Nephron progenitor cell (in vitro differentiated cells): ENCODE results near the gene NCK2.

Source experiments
- DNase-seq: peaks from one replicate; pipeline ENCODE4 v3.0.0; 2021
- H3K27ac Mint-ChIP-seq: 2 replicates; pipeline ENCODE4 v1.8.0; 2021; ENCODE audit warnings: mild to moderate bottlenecking, moderate library complexity, mixed read lengths
- H3K27me3 Mint-ChIP-seq: 2 replicates; pipeline ENCODE4 v1.8.0; 2021; ENCODE audit warnings: mild to moderate bottlenecking, low read depth, mixed read lengths; ENCODE audit not compliant: poor library complexity
- H3K36me3 Mint-ChIP-seq: 2 replicates; pipeline ENCODE4 v1.8.0; 2021; ENCODE audit warnings: low read depth, mixed read lengths
- H3K4me1 Mint-ChIP-seq: 2 replicates; pipeline ENCODE4 v1.8.0; 2021; ENCODE audit warnings: mixed read lengths
- H3K4me3 Mint-ChIP-seq: 2 replicates; pipeline ENCODE4 v1.8.0; 2021; ENCODE audit warnings: mild to moderate bottlenecking, moderate library complexity, mixed read lengths
- H3K9me3 Mint-ChIP-seq: 2 replicates; pipeline ENCODE4 v1.8.0; 2021; ENCODE audit warnings: mild to moderate bottlenecking, moderate library complexity, mixed read lengths
- TF ChIP-seq, protein P1 (sequence below): fragments of 200-600 bp; sonication (generic); IDR thresholded peaks from 2 replicates; pipeline ENCODE4 v1.5.0; 2021; ENCODE audit warnings: antibody characterized with exemption

NCK2 gene

DNA sequence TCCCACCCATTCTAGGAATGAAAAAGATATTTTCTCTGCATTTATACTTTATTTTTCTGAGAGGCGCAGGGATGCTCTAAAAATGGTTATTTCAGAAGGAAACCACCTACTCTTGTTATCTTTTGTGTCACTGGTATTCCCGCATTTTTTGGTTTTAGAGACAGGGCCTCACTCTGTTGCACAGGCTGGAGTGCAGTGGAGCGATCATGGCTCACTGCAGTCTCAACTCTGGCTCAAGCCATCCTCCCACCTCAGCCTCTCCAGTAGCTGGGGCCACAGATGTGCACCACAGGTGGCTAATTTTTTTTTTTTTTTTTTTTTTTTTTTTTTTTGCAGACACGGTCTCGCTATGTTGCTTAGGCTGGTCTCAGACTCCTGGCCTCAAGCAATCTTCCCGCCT, 135.9 kb downstream of the NCK2 start:
- no peak for DNase-seq
- H3K36me3 Mint-ChIP-seq: peaks cover 79% of the 10 kb centered on the region
- H3K27me3 Mint-ChIP-seq: no peaks in the 10 kb centered on the region
- no peak overlapping the region for H3K4me3 Mint-ChIP-seq
- TF ChIP-seq, protein P1, sequence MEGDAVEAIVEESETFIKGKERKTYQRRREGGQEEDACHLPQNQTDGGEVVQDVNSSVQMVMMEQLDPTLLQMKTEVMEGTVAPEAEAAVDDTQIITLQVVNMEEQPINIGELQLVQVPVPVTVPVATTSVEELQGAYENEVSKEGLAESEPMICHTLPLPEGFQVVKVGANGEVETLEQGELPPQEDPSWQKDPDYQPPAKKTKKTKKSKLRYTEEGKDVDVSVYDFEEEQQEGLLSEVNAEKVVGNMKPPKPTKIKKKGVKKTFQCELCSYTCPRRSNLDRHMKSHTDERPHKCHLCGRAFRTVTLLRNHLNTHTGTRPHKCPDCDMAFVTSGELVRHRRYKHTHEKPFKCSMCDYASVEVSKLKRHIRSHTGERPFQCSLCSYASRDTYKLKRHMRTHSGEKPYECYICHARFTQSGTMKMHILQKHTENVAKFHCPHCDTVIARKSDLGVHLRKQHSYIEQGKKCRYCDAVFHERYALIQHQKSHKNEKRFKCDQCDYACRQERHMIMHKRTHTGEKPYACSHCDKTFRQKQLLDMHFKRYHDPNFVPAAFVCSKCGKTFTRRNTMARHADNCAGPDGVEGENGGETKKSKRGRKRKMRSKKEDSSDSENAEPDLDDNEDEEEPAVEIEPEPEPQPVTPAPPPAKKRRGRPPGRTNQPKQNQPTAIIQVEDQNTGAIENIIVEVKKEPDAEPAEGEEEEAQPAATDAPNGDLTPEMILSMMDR: no peak
- peaks cover 44% of the 10 kb centered on the region for H3K4me1 Mint-ChIP-seq
- H3K27ac Mint-ChIP-seq: no peak overlapping the region
- peaks cover 5% of the 10 kb centered on the region for H3K9me3 Mint-ChIP-seq

DNA sequence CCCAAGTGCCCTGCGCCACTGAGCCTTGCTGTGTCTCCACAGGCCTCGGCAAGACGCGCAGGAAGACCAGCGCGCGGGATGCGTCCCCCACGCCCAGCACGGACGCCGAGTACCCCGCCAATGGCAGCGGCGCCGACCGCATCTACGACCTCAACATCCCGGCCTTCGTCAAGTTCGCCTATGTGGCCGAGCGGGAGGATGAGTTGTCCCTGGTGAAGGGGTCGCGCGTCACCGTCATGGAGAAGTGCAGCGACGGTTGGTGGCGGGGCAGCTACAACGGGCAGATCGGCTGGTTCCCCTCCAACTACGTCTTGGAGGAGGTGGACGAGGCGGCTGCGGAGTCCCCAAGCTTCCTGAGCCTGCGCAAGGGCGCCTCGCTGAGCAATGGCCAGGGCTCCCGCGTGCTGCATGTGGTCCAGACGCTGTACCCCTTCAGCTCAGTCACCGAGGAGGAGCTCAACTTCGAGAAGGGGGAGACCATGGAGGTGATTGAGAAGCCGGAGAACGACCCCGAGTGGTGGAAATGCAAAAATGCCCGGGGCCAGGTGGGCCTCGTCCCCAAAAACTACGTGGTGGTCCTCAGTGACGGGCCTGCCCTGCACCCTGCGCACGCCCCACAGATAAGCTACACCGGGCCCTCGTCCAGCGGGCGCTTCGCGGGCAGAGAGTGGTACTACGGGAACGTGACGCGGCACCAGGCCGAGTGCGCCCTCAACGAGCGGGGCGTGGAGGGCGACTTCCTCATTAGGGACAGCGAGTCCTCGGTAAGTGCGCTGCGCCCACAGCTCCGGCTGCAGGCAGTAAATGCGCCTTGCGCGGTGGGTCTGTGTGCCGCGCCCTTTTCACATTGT, 136.8 kb downstream of the NCK2 start:
- no peak for DNase-seq
- peaks cover 6% of the 10 kb centered on the region for H3K9me3 Mint-ChIP-seq
- TF ChIP-seq, protein P1: no peak
- H3K27me3 Mint-ChIP-seq: no peaks in the 10 kb centered on the region
- H3K36me3 Mint-ChIP-seq: peaks cover 81% of the 10 kb centered on the region
- no peak overlapping the region for H3K27ac Mint-ChIP-seq
- H3K4me1 Mint-ChIP-seq: peaks cover 44% of the 10 kb centered on the region
- H3K4me3 Mint-ChIP-seq: no peak overlapping the region

DNA sequence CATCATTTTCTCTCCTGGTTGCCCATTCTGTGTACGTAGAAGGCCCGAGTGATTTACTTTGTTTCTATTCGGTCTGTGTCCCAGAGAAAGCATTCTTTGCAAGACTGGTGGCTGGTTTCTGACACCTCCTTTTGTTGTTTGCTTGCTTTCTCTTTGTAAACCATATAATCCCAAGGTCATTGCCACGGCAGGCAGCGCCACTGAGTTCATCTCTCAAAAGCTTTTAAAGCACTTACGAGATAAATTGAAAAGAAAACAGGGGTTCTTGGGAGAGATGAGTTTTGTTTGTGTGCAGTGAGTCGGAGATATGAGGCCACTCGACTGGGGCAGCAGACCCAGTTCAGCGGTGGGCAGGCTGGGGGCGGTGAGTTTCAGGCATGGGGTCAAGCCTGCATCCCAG, 137.6 kb downstream of the NCK2 start:
- DNase-seq: no peak
- Mint-ChIP-seq H3K36me3 (peaks cover 84% of the 10 kb centered on the region), H3K27ac (peak overlapping the region; percentile 94), H3K9me3 (peaks cover 14% of the 10 kb centered on the region), H3K4me1 (peaks cover 44% of the 10 kb centered on the region), H3K4me3 (peak overlapping the region; percentile 17), H3K27me3 (no peaks in the 10 kb centered on the region)
- TF ChIP-seq, protein P1: no peak

DNA sequence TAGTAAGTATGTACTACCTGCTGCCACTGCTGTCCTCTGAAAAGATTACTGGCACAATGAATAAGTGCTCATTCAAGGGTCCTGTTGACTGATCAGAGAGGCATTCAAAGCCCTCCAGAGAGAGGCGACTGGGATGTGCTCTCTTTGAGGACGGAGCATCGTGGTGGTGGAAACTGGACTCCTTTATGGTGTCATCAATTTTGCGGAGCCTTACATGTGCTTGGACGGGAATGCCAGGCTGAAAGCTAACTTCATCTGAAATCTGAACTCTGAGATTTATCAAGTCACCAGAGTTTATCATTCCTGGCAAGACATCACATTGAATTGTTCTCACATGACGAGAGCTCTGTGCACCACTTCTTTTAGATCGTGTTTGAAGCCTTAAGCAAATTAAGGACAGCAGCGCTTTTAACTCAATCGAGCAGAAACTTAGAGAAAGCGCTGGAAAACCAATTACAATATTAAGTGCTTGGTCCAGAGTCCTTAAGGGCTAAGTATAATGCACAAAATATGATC, 138.3 kb downstream of the NCK2 start:
- peaks cover 84% of the 10 kb centered on the region for H3K36me3 Mint-ChIP-seq
- no peak for DNase-seq
- H3K9me3 Mint-ChIP-seq: peaks cover 20% of the 10 kb centered on the region
- TF ChIP-seq, protein P1: no peak
- H3K27ac Mint-ChIP-seq: peak overlapping the region; percentile 94
- H3K27me3 Mint-ChIP-seq: no peaks in the 10 kb centered on the region
- peak overlapping the region; percentile 17 for H3K4me3 Mint-ChIP-seq
- H3K4me1 Mint-ChIP-seq: peaks cover 44% of the 10 kb centered on the region

DNA sequence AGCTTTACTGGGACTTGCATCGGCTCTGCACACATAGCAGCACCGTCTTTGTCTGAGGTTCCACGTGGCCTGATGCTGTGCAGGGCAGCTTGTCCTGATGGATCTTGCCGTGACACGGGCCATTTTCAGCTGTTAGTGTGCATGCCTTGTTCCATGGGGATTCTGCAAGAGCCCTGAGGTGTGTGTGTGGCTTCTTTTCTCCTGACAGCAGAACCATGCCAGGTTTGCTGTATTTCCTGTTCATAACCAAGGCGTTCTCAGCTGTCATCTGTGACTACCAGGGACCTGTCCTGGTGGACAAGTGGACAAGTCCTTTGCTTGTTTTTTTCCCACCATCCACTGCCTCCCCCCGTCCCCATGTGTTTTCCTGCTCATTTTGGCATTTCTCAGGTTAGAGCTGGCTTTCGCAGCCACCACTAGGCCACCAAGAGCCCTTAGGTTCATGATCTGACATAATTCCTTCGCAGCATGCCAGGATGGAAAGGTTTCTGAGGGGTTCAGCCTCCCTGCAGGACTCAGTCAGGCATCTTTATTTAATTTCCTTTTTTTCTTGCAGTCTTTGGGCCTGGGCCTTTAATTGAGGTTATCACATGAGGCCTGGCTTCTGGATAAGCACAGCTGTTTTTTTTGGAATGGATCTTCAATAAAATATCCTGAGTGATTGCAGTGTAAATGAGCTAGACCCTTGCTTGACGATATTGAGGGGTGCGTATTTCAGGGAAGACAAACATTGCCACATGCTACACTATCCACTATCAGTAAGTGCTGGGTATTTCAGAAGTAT, 139.4 kb downstream of the NCK2 start:
- Mint-ChIP-seq H3K27me3 (no peaks in the 10 kb centered on the region), H3K27ac (no peak overlapping the region), H3K4me1 (peaks cover 44% of the 10 kb centered on the region), H3K36me3 (peaks cover 84% of the 10 kb centered on the region), H3K4me3 (no peak overlapping the region), H3K9me3 (peaks cover 30% of the 10 kb centered on the region)
- no peak for DNase-seq
- TF ChIP-seq, protein P1: no peak
